Keratinocyte (primary cell): ENCODE results near the gene CCDC102B. TPM values are rescaled to one million over a fixed set of nuclear protein-coding genes. Genes with fewer than 3 reads are reported as not detected.

Experiments used
- DNase-seq: peaks from one replicate; pipeline ENCODE4 v3.0.0-alpha.2; 2011; ENCODE audit warnings: low read depth, missing footprints, low spot score
- FAIRE-seq: peaks from 2 replicates; lab custom pipeline; 2011; peaks lifted over from hg19 to GRCh38; lab: Jason Lieb, UNC
- H2AFZ ChIP-seq: 2 replicates; pipeline ENCODE4 v1.6.0; 2012; ENCODE audit warnings: low read length, control low read depth, inconsistent platforms; ENCODE audit not compliant: control insufficient read depth
- H3K27ac ChIP-seq: 2 replicates; pipeline ENCODE4 v1.5.1; 2011; ENCODE audit warnings: low read length; ENCODE audit not compliant: control insufficient read depth, insufficient read depth
- H3K27me3 ChIP-seq: 3 replicates; pipeline ENCODE4 v1.6.0; 2011; ENCODE audit warnings: low read length; ENCODE audit not compliant: control insufficient read depth, insufficient read depth; ENCODE audit errors: extremely low read depth
- H3K36me3 ChIP-seq, 2 experiments: 2 replicates in 1 of 2; 3 replicates in 1 of 2; pipeline ENCODE4 v1.5.1; 2011; ENCODE audit warnings: low read length in 2 of 2, mild to moderate bottlenecking in 1 of 2; ENCODE audit not compliant: control insufficient read depth in 2 of 2, insufficient read depth in 2 of 2; ENCODE audit errors: extremely low read depth in 1 of 2
- H3K4me1 ChIP-seq: 3 replicates; pipeline ENCODE4 v1.5.1; 2011; ENCODE audit warnings: low read length; ENCODE audit not compliant: control insufficient read depth, insufficient read depth; ENCODE audit errors: extremely low read depth
- H3K4me2 ChIP-seq: 3 replicates; pipeline ENCODE4 v1.6.0; 2011; ENCODE audit warnings: low read depth, low read length; ENCODE audit not compliant: control insufficient read depth, insufficient read depth; ENCODE audit errors: extremely low read depth
- H3K4me3 ChIP-seq, 3 experiments: fragments of 200-600 bp in 1 of 3; sonication (generic) in 1 of 3; 2 replicates in 2 of 3; 3 replicates in 1 of 3; pipeline ENCODE4 v1.5.1; 2011 to 2016; ENCODE audit warnings: low read length in 3 of 3, mild to moderate bottlenecking in 3 of 3, control low read depth in 2 of 3, inconsistent platforms in 1 of 3, low read depth in 1 of 3, mixed read lengths in 1 of 3, mixed run types in 1 of 3, moderate library complexity in 1 of 3; ENCODE audit not compliant: control insufficient read depth in 2 of 3, insufficient read depth in 2 of 3; ENCODE audit errors: extremely low read depth in 1 of 3
- H3K79me2 ChIP-seq: 2 replicates; pipeline ENCODE4 v1.6.0; 2012; ENCODE audit warnings: low read length; ENCODE audit not compliant: control insufficient read depth, insufficient read depth
- H3K9ac ChIP-seq: 3 replicates; pipeline ENCODE4 v1.6.0; 2011; ENCODE audit warnings: low read length; ENCODE audit not compliant: control insufficient read depth, insufficient read depth; ENCODE audit errors: extremely low read depth
- H3K9me1 ChIP-seq: 3 replicates; pipeline ENCODE4 v1.6.0; 2011; ENCODE audit warnings: low read length; ENCODE audit not compliant: control insufficient read depth, insufficient read depth; ENCODE audit errors: extremely low read depth
- H3K9me3 ChIP-seq: 2 replicates; pipeline ENCODE4 v1.5.1; 2012; ENCODE audit warnings: low read depth, low read length; ENCODE audit not compliant: control insufficient read depth
- H4K20me1 ChIP-seq: 3 replicates; pipeline ENCODE4 v1.6.0; 2011; ENCODE audit warnings: low read length; ENCODE audit not compliant: control insufficient read depth, insufficient read depth; ENCODE audit errors: extremely low read depth
- EZH2 ChIP-seq: IDR thresholded peaks from one replicate; pipeline ENCODE4 v1.6.1; 2012; ENCODE audit warnings: inconsistent platforms, mild to moderate bottlenecking, low read length, moderate library complexity
- dilution Hi-C: fragments of 300-500 bp; cut with MboI; formaldehyde crosslinking; loops from one replicate; pipeline ENCODE4 v1.7.0; 2020; ENCODE audit warnings: low sequenced_read_pairs; ENCODE audit not compliant: extremely low pct_ligation_motif_present
- polyA plus RNA-seq, 5 experiments: library from polyadenylated mRNA; depleted of rRNA in 3 of 5; stranded (reverse) in 3 of 5; stranded (forward) in 1 of 5; unstranded in 1 of 5; fragments of >200 nt; gene quantifications; 1 replicate in 1 of 5; 2 replicates in 3 of 5; 3 replicates in 1 of 5; pipeline versions ENCODE4 v1.2.1 to v1.2.3, GENCODE V29; 2011 to 2012; ENCODE audit warnings: missing spikeins in 2 of 5, low read depth in 1 of 5, low replicate concordance in 1 of 5
- TF ChIP-seq, protein P1 (sequence below), 3 experiments: IDR thresholded peaks in 1 of 3; conservative IDR thresholded peaks in 1 of 3; optimal IDR thresholded peaks in 1 of 3; 2 replicates in 2 of 3; 3 replicates in 1 of 3; pipeline versions ENCODE3 to v1.5.1; 2011; ENCODE audit warnings: low read length in 3 of 3, mild to moderate bottlenecking in 3 of 3, moderate library complexity in 2 of 3, control low read depth in 1 of 3, inconsistent platforms in 1 of 3; ENCODE audit not compliant: insufficient read depth in 2 of 3; ENCODE audit errors: extremely low read depth in 1 of 3

CCDC102B gene
- polyA plus RNA-seq, 1 donor (not counting 4 experiments of a cell fraction or from before 2014, with no cell fraction given) = 0.60 TPM

DNA sequence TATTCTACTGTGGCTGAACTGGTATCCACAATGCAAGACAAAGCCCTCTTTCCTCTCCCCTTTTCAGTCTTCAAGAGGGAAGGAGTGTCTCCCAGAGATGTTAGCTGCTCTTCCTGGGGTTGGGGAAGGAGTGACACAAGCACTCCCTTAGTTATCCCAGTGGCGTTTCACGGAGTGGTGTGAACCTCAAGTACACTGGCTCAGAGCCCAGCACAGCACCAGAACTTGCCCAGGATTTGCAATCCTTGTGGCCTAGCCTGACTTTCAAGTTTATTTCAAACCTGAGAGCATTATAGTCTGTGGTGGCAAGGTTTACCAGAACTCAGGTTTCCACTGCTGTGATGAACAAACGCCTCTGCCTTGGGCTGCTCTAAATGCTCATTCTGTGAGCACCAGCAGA lies 162.5 kb downstream of the CCDC102B start:
- no peak overlapping the region for H3K4me2 ChIP-seq
- no peaks in the 10 kb centered on the region for H3K27me3 ChIP-seq
- FAIRE-seq (no peak), DNase-seq (no peak)
- H3K9ac ChIP-seq = no peak overlapping the region
- H3K9me1 ChIP-seq = no peaks in the 10 kb centered on the region
- no peak overlapping the region for H3K27ac ChIP-seq
- H2AFZ ChIP-seq = no peak overlapping the region
- no peaks in the 10 kb centered on the region for H3K36me3 ChIP-seq
- H3K4me1 ChIP-seq = no peaks in the 10 kb centered on the region
- no peak overlapping the region for H3K4me3 ChIP-seq
- no peaks in the 10 kb centered on the region for H3K79me2 ChIP-seq
- TF ChIP-seq EZH2 = no peak
- TF ChIP-seq, protein P1, sequence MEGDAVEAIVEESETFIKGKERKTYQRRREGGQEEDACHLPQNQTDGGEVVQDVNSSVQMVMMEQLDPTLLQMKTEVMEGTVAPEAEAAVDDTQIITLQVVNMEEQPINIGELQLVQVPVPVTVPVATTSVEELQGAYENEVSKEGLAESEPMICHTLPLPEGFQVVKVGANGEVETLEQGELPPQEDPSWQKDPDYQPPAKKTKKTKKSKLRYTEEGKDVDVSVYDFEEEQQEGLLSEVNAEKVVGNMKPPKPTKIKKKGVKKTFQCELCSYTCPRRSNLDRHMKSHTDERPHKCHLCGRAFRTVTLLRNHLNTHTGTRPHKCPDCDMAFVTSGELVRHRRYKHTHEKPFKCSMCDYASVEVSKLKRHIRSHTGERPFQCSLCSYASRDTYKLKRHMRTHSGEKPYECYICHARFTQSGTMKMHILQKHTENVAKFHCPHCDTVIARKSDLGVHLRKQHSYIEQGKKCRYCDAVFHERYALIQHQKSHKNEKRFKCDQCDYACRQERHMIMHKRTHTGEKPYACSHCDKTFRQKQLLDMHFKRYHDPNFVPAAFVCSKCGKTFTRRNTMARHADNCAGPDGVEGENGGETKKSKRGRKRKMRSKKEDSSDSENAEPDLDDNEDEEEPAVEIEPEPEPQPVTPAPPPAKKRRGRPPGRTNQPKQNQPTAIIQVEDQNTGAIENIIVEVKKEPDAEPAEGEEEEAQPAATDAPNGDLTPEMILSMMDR (optimal IDR thresholded peaks at IDR 0.05 in 1 of 3, IDR thresholded peaks at IDR 0.05 in 1 of 3, conservative IDR thresholded peaks at IDR 0.05 in 1 of 3; ENCODE audit: extremely low read depth in 1 of 3, insufficient read depth in 2 of 3, low read length in 3 of 3) = no peak
- H3K9me3 ChIP-seq = no peaks in the 10 kb centered on the region
- dilution Hi-C loops = no loop called here
- H4K20me1 ChIP-seq = no peaks in the 10 kb centered on the region

- Histone ChIP-seq H3K36me3 (no peaks in the 10 kb centered on the region), H3K27me3 (no peaks in the 10 kb centered on the region), H3K9me1 (no peaks in the 10 kb centered on the region), H3K4me2 (no peak overlapping the region), H3K4me1 (no peaks in the 10 kb centered on the region), H2AFZ (no peak overlapping the region), H3K9ac (no peak overlapping the region), H4K20me1 (no peaks in the 10 kb centered on the region), H3K4me3 (no peak overlapping the region), H3K79me2 (no peaks in the 10 kb centered on the region), H3K9me3 (no peaks in the 10 kb centered on the region), H3K27ac (no peak overlapping the region)
- dilution Hi-C loops = no loop called here
- FAIRE-seq = no peak
- DNase-seq = no peak
- TF ChIP-seq, protein P1 (optimal IDR thresholded peaks at IDR 0.05 in 1 of 3, IDR thresholded peaks at IDR 0.05 in 1 of 3, conservative IDR thresholded peaks at IDR 0.05 in 1 of 3; ENCODE audit: extremely low read depth in 1 of 3, insufficient read depth in 2 of 3, low read length in 3 of 3) = no peak
- no peak for TF ChIP-seq EZH2
Observed at GRCh38 chr18:68962623-68963022, 164.7 kb downstream of the CCDC102B start.
